ENCODE data around the gene TRIO. TPM values are rescaled to one million over a fixed set of nuclear protein-coding genes. Genes with fewer than 3 reads are reported as not detected.

The TRIO gene
- total and polyA plus RNA-seq, 2 of the 8 experiments (the other 6 are each of a cell fraction or from before 2014, with no cell fraction given) = 35.1 to 69.1 TPM

DNA sequence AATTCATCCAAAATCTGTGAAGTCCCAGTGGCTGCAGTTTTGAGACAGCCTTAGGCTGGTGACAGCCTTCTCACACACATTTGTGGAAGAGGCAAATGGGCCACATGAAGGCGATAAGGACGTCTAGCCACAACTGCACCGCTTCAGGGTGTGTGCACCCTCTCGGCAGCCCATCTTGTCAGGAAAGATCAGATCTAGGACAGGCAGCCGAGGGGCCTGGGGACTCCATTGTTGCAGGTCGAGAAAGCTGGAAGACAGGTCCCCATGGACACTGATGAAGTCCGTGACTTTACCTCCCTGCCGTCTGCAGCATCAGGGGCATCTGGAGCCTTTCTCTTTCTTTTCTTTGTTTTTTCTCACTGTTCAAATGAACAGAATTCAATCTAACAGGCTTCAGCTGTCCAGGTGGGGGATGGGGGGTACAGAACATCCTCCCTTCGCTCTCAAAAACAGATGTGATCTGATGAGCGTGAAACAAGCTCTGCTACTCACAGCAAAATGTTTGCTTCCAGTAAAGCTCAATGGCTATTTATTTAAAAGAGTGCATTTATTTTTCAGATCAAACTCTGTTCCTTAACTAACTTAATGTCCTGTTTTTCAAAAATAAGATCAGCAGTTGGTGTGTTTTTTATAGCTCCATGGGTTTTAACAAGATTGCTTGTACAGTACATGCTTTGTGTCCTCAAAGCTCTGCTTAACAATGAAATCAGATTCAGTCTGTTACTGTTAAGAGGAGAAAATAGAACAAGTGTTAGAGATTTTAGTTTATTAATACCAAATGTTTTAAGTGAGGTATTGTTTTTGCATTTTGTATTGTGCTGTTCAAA is 326.6 kb downstream of the TRIO start (continued):
- TF ChIP-seq EP300 (IDR thresholded peaks at IDR 0.05; ENCODE audit: borderline replicate concordance in 1 of 2, low read depth in 2 of 2, low read length in 2 of 2) (no peak), RXRA (IDR thresholded peaks at IDR 0.05; ENCODE audit: insufficient read depth, low read depth, low read length) (no peak), CHD1 (IDR thresholded peaks at IDR 0.05; ENCODE audit: low read depth, low read length) (no peak), BCL11A (IDR thresholded peaks at IDR 0.05; ENCODE audit: low read depth in 2 of 2, low read length in 2 of 2) (no peak), GTF2F1 (IDR thresholded peaks at IDR 0.05; ENCODE audit: borderline replicate concordance, low read depth, low read length) (no peak), MAFK (IDR thresholded peaks at IDR 0.05; ENCODE audit: low read depth, low read length) (no peak), CTBP2 (IDR thresholded peaks at IDR 0.05; ENCODE audit: borderline replicate concordance, insufficient read depth, insufficient read length, low read length) (no peak), RAD21 (IDR thresholded peaks at IDR 0.05 in 1 of 2, conservative IDR thresholded peaks at IDR 0.05 in 1 of 2; ENCODE audit: low read depth in 2 of 2, low read length in 2 of 2) (no peak), TBP (IDR thresholded peaks at IDR 0.05; ENCODE audit: low read depth, low read length) (no peak)
